HCT116 (cell line): Measurements from ENCODE around the gene UBA5.

Experiments used
- CBX3 ChIP-seq: IDR thresholded peaks from 2 replicates; pipeline ENCODE4 v1.6.1; 2012; ENCODE audit warnings: low read depth
- EZH2 ChIP-seq: fragments of 200-600 bp; sonication (generic); IDR thresholded peaks from 2 replicates; pipeline ENCODE4 v1.6.1; 2017; ENCODE audit warnings: antibody characterized with exemption, mixed run types

- no peak for TF ChIP-seq CBX3
- TF ChIP-seq EZH2 = no peak
Observed at GRCh38 chr3:132657869-132658747, 2.0 kb upstream of the UBA5 start.
